ENCODE data around the gene SPINK7.
"Not testable (repeated sequence)": the region's sequence is repeated elsewhere in the genome, so short reads cannot be mapped to it uniquely, and the experiment has no call there.

SPINK7 gene

DNA sequence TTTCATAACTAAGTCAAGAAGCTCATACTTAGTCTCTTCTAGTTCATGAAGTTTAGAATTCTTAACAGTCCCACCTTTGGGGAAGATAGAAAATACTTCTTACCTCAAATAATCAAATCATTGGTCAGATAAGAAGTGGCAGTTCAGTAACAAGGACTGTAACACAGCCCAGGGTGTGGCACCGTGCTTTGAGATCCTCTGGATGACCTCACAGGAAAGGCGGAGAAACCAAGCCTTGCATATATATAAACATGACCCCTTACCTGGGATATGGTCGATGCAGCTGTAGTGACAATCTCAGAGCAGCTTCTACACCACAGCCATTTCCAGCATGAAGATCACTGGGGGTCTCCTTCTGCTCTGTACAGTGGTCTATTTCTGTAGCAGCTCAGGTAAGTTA is at the start of gene SPINK7:
Gene SPINK7, plus strand, starts transcription at position 271 of the 400 bp plus-strand sequence. Its CDS starts 61 bp downstream, at position 332.
- TF ChIP-seq CTCF (IDR thresholded peaks at IDR 0.05; ENCODE audit: low read depth, low read length): no peak

GRCh38 chr5:148267962-148268361 is 44.3 kb upstream of the SPINK7 start:
- no peak for TF ChIP-seq CTCF (IDR thresholded peaks at IDR 0.05; ENCODE audit: low read depth, low read length)
- no peak overlapping the region for H3K4me3 ChIP-seq (ENCODE audit: low read depth, low read length)

More for the DNA sequence above, at the start of gene SPINK7:
- no peak within 1 kb of the TSS for H3K4me3 ChIP-seq (ENCODE audit: low read depth, low read length)

GRCh38 chr5:148268566-148268965 is 43.7 kb upstream of the SPINK7 start, which contains the start of gene SPINK13:
Gene SPINK13, plus strand, starts transcription at chr5:148268794. Its CDS starts 1,279 bp downstream, at chr5:148270073.
- no peak for TF ChIP-seq CTCF (IDR thresholded peaks at IDR 0.05; ENCODE audit: low read depth, low read length)
- no peak within 1 kb of the TSS for H3K4me3 ChIP-seq (ENCODE audit: low read depth, low read length)

DNA sequence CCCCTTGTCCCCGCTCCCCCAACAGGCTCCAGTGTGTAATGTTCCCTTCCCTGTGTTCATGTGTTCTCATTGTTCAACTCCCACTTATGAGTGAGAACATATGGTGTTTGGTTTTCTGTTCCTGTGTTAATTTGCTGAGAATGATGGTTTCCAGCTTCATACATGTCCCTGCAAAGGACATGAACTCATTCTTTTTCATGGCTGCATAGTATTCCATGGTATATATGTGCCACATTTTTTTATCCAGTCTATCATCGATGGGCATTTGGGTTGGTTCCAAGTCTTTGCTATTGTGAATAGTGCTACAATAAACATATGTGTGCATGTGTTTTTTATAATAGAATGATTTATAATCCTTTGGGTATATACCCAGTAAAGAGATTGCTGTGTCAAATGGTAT is 37.1 kb upstream of the SPINK7 start:
- H3K4me3 ChIP-seq (ENCODE audit: low read depth, low read length): not testable (repeated sequence)

GRCh38 chr5:148280893-148281292 is 31.3 kb upstream of the SPINK7 start:
- H3K4me3 ChIP-seq (ENCODE audit: low read depth, low read length): not testable (repeated sequence)

DNA sequence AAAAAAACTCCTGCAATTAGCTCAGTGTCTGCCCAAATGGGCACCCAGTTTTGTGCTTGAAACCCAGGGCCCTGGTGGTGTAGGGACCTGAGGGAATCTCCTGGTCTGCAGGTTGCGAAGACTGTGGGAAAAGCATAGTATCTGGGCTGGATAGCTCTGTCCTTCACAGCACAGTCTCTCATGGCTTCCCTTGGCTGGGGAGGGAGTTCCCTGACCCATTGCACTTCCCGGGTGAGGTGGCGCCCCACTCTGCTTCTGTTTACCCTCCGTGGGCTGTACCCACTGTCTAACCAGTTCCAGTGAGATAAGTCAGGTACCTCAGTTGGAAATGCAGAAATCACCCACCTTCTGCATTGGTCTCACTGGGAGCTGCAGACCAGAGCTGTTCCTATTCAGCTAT is 30.9 kb upstream of the SPINK7 start:
- not testable (repeated sequence) for H3K4me3 ChIP-seq (ENCODE audit: low read depth, low read length)

DNA sequence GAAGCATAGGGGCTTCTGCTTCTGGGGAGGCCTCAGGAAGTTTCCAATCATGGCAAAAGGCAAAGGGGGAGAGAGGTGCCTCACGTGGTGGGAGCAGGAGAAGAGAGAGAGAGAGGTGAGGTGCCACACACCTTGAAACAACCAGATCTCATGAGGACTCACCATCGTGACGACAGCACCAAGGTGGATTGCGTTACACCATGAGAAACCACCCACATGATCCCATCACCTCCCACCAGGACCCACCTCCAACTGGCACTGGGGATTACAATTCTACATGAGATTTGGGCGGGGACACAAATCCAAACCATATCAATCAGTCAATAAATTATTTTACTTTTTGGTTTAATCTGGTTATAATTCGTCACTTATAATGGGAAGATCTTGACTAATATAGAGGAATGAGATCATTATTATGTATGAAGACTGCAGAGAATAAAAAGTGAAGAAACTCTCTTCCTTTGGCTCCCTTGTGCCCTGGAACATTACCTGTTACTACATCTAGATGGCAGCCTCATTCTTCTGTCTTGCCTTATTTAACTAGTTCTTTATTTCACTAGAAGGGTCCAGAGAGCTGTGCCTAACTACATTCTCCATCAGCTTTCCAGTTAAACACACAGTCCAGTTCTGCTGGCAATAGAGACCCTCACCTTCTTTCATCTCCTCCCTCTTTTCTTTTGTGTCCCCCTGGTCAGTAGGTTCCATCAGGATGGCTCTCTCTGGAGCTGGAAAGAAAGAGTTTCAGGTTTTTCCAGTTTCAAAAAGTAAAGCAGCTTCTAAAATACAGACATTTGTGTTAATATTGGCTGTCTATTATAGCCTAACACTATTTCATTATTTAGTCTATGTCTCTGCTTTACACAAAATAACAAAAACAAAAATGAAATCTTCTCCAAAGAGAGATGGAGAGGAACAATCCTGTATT is 21.7 kb upstream of the SPINK7 start:
- TF ChIP-seq CTCF (IDR thresholded peaks at IDR 0.05; ENCODE audit: low read depth, low read length): no peak
- H3K4me3 ChIP-seq (ENCODE audit: low read depth, low read length): no peak overlapping the region

- H3K4me3 ChIP-seq (ENCODE audit: low read depth, low read length): no peak overlapping the region
- no peak for TF ChIP-seq CTCF (IDR thresholded peaks at IDR 0.05; ENCODE audit: low read depth, low read length)
Measured at GRCh38 chr5:148297731-148298130, 14.5 kb upstream of the SPINK7 start.

DNA sequence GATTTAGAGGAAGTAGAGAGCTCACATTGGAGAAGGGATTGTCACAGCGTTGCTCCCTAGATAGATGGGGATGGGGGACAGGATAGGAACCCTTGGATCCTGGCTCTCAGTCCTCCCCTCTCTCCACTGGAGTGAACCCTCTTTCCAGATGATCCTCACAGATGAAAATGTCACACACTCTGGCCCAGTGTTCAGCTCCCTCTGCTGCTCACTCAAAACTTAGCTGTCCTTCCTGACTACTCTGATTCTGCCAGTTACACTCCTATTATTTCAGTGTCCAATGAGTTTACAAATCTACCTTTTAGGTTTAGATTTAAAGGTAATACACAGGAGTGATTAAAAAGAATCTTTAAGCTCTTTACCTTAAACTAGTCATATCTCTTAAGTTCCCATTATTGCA is 5.8 kb upstream of the SPINK7 start:
- H3K4me3 ChIP-seq (ENCODE audit: low read depth, low read length): no peak overlapping the region
- no peak for TF ChIP-seq CTCF (IDR thresholded peaks at IDR 0.05; ENCODE audit: low read depth, low read length)

Measured in WI38 (cell line).